Left hindlimb (tissue), 1 donor: ENCODE measurements around the gene SRSF11.

Experiments used
- DNase-seq: peaks from one replicate; pipeline ENCODE4 v3.0.0-alpha.2; 2018

Gene SRSF11

GRCh38 chr1:70222716-70223235, 1.6 kb downstream of the SRSF11 start:
- no peak for DNase-seq

GRCh38 chr1:70224954-70225353, 3.8 kb downstream of the SRSF11 start:
- no peak for DNase-seq

GRCh38 chr1:70227439-70227838, 6.3 kb downstream of the SRSF11 start:
- no peak for DNase-seq

- no peak for DNase-seq
Measured at GRCh38 chr1:70228670-70229069, 7.5 kb downstream of the SRSF11 start.

- DNase-seq, result no peak
Measured at GRCh38 chr1:70231475-70231874, 10.3 kb downstream of the SRSF11 start.

GRCh38 chr1:70234733-70235132, 13.6 kb downstream of the SRSF11 start:
- no peak for DNase-seq

- no peak for DNase-seq
Measured at GRCh38 chr1:70239940-70240339, 18.8 kb downstream of the SRSF11 start.

- DNase-seq, result no peak
Measured at GRCh38 chr1:70247122-70247521, 25.9 kb downstream of the SRSF11 start.

- no peak for DNase-seq
Measured at GRCh38 chr1:70247768-70248167, 26.6 kb downstream of the SRSF11 start.

- no peak for DNase-seq
Measured at GRCh38 chr1:70248729-70249128, 27.5 kb downstream of the SRSF11 start.

GRCh38 chr1:70256664-70257063, 35.5 kb downstream of the SRSF11 start:
- DNase-seq, result no peak

GRCh38 chr1:70264839-70265238, 43.7 kb downstream of the SRSF11 start:
- no peak for DNase-seq

- DNase-seq, result no peak
Measured at GRCh38 chr1:70265946-70266345, 44.8 kb downstream of the SRSF11 start.

GRCh38 chr1:70277875-70278274, 56.7 kb downstream of the SRSF11 start:
- no peak for DNase-seq

GRCh38 chr1:70278710-70279109, 57.5 kb downstream of the SRSF11 start:
- no peak for DNase-seq

GRCh38 chr1:70284366-70284765, 63.2 kb downstream of the SRSF11 start:
- no peak for DNase-seq

GRCh38 chr1:70286453-70286852, 65.3 kb downstream of the SRSF11 start:
- no peak for DNase-seq

GRCh38 chr1:70288166-70288565, 67.0 kb downstream of the SRSF11 start:
- DNase-seq, result no peak

- DNase-seq, result no peak
Measured at GRCh38 chr1:70290218-70290617, 69.0 kb downstream of the SRSF11 start.

GRCh38 chr1:70293186-70293843, 72.1 kb downstream of the SRSF11 start:
- DNase-seq, result no peak

- DNase-seq, result no peak
Measured at GRCh38 chr1:70295749-70296148, 74.6 kb downstream of the SRSF11 start.

- DNase-seq, result no peak
Measured at GRCh38 chr1:70299472-70299871, 78.3 kb downstream of the SRSF11 start.
